Lung (tissue), 12 donors: ENCODE data around the gene KRTAP10-2. TPM values are rescaled to one million over a fixed set of nuclear protein-coding genes. Genes with fewer than 3 reads are reported as not detected.

Experiments used
- ATAC-seq: fragments of 200-7000 bp; cut with Tn5 transposase; one replicate; pipeline ENCODE4 v1.9.1; 2020; ENCODE audit warnings: moderate number of reproducible peaks; ENCODE audit not compliant: insufficient read depth, low FRiP score
- DNase-seq, 3 donors: peaks; one replicate each; pipeline ENCODE4 v3.0.0-alpha.2; 2013 to 2017
- H3K27ac ChIP-seq, 2 donors: one replicate each; pipeline ENCODE4 v1.5.1; 2013; ENCODE audit warnings: mild to moderate bottlenecking in 2 of 2, moderate library complexity in 2 of 2, control low read depth in 1 of 2, inconsistent platforms in 1 of 2, low read depth in 1 of 2, low read length in 1 of 2
- H3K27me3 ChIP-seq, 3 donors: one replicate each; pipeline ENCODE4 v1.5.1; 2013; ENCODE audit warnings: low read length in 2 of 3; ENCODE audit not compliant: control insufficient read depth in 3 of 3, insufficient read depth in 3 of 3
- H3K36me3 ChIP-seq, 4 donors: one replicate each; pipeline ENCODE4 v1.5.1; 2013; ENCODE audit warnings: low read length in 4 of 4, mild to moderate bottlenecking in 1 of 4, moderate library complexity in 1 of 4; ENCODE audit not compliant: control insufficient read depth in 4 of 4, insufficient read depth in 4 of 4
- H3K4me1 ChIP-seq, 5 donors: one replicate each; pipeline ENCODE4 v1.5.1; 2013; ENCODE audit warnings: low read length in 5 of 5, mild to moderate bottlenecking in 2 of 5, moderate library complexity in 1 of 5; ENCODE audit not compliant: control insufficient read depth in 5 of 5, insufficient read depth in 5 of 5
- H3K4me3 ChIP-seq: one replicate; pipeline ENCODE4 v1.5.1; 2013; ENCODE audit warnings: mild to moderate bottlenecking, control low read depth, moderate library complexity
- H3K9ac ChIP-seq, 2 donors: one replicate each; pipeline ENCODE4 v1.5.1; 2013; ENCODE audit warnings: low read length in 2 of 2, control low read depth in 1 of 2; ENCODE audit not compliant: insufficient read depth in 1 of 2
- H3K9me3 ChIP-seq, 4 donors: one replicate each; pipeline ENCODE4 v1.5.1; 2013; ENCODE audit warnings: low read length in 3 of 4, mild to moderate bottlenecking in 1 of 4, moderate library complexity in 1 of 4; ENCODE audit not compliant: control insufficient read depth in 4 of 4, insufficient read depth in 3 of 4
- WGBS, 2 donors: extraction: QIAGEN DNeasy Blood & Tissue Kit; methylation state at CpG; one replicate each; pipeline ENCODE4 v1.1.7; 2013; 5-methylcytosine and 5-hydroxymethylcytosine counted together
- polyA plus RNA-seq, 2 donors: library from polyadenylated mRNA; stranded (reverse); fragments of 200-250 nt; gene quantifications; one replicate each; pipeline ENCODE4 v1.2.1, GENCODE V29; 2013
- total RNA-seq, 2 donors: library from RNA; depleted of rRNA in 1 of 2; stranded (reverse); fragments of >200 nt in 1 of 2; gene quantifications; one replicate each; pipeline ENCODE4 v1.2.1, GENCODE V29; 2014 to 2021
- TF ChIP-seq, protein P1 (sequence below): IDR thresholded peaks from 2 replicates; pipeline ENCODE4 v1.5.1; 2012; ENCODE audit warnings: mild to moderate bottlenecking; ENCODE audit errors: control extremely low read depth, extremely low read depth
- donor health status: control.
- donor health status: control.
- donor health status: Bipolar disorder and iron deficiency.
- donor health status: healthy.
- donor health status: DM: yes; HTN: yes; CAD: no.

Gene KRTAP10-2
- total and polyA plus RNA-seq, 4 donors, result not detected

DNA sequence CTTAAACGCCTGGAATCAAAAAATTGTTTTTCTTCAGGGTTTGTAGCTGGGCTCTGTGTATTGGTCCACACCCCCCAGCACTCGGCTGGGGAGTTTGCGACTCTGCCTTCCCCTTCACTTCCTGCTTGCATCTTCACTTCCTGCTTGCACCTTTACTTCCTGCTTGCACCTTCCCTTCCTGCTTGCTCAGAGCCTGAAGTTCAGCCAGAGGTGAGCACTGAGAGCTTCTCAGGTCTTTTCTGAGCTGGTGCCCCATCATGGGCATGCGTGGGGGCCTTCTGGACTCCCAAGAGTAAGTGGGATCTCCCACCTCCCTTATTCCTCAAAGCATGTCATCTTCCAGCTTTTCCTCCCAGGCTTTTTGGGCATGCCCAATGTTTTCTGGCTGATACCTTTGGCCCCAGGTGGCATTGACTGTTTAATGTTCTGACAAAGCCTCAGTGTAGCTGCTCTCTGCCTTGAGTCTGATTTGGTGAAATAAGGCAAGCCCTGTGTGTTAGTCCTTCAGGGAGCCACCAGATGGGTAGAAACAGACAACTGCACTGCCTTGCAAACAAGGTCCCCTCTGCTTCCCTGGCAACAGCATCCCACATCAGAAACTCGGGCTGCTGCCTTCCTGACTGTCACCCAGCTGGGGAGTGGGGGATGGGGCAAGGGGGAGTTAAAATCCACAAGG, 3.5 kb downstream of the KRTAP10-2 start:
- DNase-seq, result no peak
- no peak for ATAC-seq

DNA sequence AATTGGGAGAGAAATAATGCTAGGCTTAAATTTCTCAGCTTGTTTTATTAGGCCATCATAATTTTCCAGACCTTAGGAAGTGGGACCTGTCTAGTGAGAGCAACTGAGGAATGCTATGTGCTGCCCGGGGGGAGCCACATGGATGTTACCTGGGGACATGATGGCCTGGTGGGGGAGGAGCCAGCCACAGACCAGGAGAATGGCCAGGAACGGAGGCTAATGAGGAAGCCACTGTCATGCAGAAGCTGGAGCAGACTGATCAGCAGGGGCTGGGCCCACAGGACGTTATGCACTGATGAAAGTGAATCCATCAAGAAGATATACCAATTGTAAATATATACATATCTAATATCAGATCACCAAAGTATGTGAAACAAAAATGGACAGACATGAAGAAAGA, 6.7 kb downstream of the KRTAP10-2 start:
- H3K4me3 ChIP-seq, result no peak overlapping the region
- ATAC-seq (no peak), DNase-seq (no peak)
- TF ChIP-seq, protein P1, sequence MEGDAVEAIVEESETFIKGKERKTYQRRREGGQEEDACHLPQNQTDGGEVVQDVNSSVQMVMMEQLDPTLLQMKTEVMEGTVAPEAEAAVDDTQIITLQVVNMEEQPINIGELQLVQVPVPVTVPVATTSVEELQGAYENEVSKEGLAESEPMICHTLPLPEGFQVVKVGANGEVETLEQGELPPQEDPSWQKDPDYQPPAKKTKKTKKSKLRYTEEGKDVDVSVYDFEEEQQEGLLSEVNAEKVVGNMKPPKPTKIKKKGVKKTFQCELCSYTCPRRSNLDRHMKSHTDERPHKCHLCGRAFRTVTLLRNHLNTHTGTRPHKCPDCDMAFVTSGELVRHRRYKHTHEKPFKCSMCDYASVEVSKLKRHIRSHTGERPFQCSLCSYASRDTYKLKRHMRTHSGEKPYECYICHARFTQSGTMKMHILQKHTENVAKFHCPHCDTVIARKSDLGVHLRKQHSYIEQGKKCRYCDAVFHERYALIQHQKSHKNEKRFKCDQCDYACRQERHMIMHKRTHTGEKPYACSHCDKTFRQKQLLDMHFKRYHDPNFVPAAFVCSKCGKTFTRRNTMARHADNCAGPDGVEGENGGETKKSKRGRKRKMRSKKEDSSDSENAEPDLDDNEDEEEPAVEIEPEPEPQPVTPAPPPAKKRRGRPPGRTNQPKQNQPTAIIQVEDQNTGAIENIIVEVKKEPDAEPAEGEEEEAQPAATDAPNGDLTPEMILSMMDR, result no peak
- H3K27ac ChIP-seq, result no peak overlapping the region
- H3K9me3 ChIP-seq, result peaks cover 0 to 14% (median 7%) of the 10 kb centered on the region in 4 donors
- WGBS, 2 donors, result 77 to 81% methylated on average over 3 of the region's 3 CpGs
- peaks cover 0 to 8% (median 0%) of the 10 kb centered on the region in 5 donors for H3K4me1 ChIP-seq
- H3K36me3 ChIP-seq, result no peaks in the 10 kb centered on the region
- no peaks in the 10 kb centered on the region for H3K27me3 ChIP-seq
- no peak overlapping the region for H3K9ac ChIP-seq

More for the DNA sequence above, 3.5 kb downstream of the KRTAP10-2 start:
- 40 to 46% methylated on average over 5 of the region's 5 CpGs for WGBS, 2 donors
- H3K4me3 ChIP-seq, result no peak overlapping the region
- peaks cover 0 to 10% (median 0%) of the 10 kb centered on the region in 5 donors for H3K4me1 ChIP-seq
- H3K9ac ChIP-seq, result no peak overlapping the region
- peaks cover 0 to 12% (median 3%) of the 10 kb centered on the region in 4 donors for H3K9me3 ChIP-seq
- H3K27ac ChIP-seq, result no peak overlapping the region
- H3K36me3 ChIP-seq, result no peaks in the 10 kb centered on the region
- TF ChIP-seq, protein P1, result no peak
- H3K27me3 ChIP-seq, result no peaks in the 10 kb centered on the region

DNA sequence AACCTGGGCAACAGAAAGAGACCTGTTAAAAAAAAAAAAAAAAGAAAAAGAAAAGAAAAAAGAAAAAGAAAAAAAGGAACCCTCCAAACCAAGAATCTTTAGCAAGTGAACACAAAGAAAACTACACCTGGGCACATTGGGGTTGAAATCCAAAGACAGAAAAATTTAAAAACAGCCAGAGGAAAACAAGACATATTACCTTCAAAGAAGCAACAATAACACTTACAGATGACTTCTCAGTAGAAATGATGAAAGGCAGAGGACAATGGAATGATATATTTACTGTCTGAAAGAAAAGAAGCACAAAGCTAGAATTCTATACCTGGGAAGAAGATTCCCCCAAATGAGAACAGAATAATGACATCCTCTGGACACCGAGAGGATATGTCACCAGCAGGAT, 8.6 kb downstream of the KRTAP10-2 start:
- no peaks in the 10 kb centered on the region for H3K36me3 ChIP-seq

More for the DNA sequence above, 8.6 kb downstream of the KRTAP10-2 start:
- TF ChIP-seq, protein P1, result no peak
- Histone ChIP-seq H3K9me3 (peaks cover 0 to 14% (median 5%) of the 10 kb centered on the region in 4 donors), H3K4me3 (no peak overlapping the region), H3K27me3 (no peaks in the 10 kb centered on the region), H3K4me1 (no peaks in the 10 kb centered on the region), H3K27ac (no peak overlapping the region), H3K9ac (no peak overlapping the region)
- DNase-seq, result no peak
- 87 to 88% methylated on average over 1 of the region's 1 CpG for WGBS, 2 donors
- no peak for ATAC-seq
